GM12873 (cell line): ENCODE results near the gene TCHHL1.
A peak's percentile ranks its signal among the peaks of the same experiment; 100 is the strongest.

Source experiments
- TF ChIP-seq, protein P1 (sequence below): IDR thresholded peaks from 2 replicates; pipeline ENCODE4 v1.5.1; 2012; ENCODE audit warnings: low read depth, mild to moderate bottlenecking, moderate library complexity, low read length, control low read depth; ENCODE audit not compliant: insufficient read depth; ENCODE audit errors: missing control alignments

TCHHL1 gene

DNA sequence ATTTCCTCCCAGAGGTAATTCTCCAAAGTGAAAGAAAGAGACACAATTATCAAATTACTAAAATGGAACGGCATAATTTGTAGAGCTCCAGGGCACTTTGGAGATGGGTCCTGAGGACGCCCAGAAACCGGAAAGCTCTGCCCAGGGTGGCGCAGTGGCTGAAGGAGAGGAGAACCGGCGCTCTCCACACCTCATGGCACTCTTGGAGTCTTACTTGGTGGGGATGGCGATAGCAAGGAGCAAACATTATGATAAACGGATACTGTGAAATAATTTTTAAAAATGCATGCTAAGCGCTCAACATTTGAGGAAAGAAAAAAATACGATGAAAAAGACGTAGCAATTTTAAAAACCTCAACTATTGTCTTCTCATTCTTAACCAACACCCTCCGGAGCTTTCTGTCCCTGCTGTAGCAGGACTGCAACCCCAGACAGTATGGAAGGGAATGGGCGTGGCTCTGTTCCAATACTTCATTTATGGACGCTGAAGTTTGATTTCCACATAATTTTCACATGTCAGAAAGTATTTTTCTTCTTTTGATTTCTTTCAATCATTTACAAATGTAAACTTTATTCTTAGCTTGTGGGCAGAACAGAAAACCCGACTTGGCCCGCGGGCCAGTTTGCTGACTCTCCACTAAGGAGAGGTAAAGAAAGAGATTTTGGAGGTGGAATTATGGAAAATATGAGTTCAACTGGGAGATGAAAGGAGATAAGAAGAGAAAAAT, 53.2 kb downstream of the TCHHL1 start:
- TF ChIP-seq, protein P1, sequence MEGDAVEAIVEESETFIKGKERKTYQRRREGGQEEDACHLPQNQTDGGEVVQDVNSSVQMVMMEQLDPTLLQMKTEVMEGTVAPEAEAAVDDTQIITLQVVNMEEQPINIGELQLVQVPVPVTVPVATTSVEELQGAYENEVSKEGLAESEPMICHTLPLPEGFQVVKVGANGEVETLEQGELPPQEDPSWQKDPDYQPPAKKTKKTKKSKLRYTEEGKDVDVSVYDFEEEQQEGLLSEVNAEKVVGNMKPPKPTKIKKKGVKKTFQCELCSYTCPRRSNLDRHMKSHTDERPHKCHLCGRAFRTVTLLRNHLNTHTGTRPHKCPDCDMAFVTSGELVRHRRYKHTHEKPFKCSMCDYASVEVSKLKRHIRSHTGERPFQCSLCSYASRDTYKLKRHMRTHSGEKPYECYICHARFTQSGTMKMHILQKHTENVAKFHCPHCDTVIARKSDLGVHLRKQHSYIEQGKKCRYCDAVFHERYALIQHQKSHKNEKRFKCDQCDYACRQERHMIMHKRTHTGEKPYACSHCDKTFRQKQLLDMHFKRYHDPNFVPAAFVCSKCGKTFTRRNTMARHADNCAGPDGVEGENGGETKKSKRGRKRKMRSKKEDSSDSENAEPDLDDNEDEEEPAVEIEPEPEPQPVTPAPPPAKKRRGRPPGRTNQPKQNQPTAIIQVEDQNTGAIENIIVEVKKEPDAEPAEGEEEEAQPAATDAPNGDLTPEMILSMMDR = no peak

DNA sequence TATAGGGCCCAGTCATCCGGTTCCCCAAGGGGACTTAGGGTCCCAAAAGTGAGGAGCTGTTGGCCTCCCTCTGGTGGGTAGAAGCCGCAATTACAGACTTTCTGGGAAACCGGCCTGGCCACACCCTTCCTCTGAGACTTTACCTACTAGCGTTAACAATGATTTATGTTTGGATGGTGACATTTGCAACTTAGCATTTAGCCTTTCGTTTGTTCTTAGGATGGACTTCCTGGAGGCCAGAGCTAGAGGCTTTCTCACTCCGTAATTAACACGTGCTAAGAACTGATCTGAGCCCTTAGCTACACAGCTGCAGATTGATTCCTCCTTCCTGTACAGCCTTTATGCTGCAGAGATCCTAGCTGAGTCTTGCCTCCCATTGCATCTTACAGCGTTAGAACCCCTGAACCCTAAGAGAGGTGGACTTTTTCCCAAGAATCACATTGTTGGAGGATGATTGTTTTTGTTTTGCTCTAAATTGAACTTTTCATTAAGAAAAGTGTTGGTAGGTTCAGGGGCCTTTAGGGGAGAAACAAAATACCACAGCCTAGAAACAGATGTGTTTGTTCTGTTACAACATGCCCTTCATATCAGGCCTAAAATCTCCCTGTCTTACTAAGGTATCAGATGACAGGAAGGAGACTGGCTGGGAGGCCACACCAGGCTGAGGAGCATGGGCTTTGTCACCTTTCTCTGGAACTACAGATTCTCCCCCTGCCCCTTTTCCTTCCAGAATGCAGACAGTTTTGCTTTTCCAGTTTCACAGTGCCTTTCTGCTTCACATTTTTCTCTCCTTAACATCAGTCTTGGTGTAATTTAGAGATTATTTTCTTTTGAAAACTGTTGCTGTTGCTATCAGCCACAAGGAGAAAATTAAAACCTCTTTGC, 54.0 kb downstream of the TCHHL1 start:
- TF ChIP-seq, protein P1 = peak; percentile 81

DNA sequence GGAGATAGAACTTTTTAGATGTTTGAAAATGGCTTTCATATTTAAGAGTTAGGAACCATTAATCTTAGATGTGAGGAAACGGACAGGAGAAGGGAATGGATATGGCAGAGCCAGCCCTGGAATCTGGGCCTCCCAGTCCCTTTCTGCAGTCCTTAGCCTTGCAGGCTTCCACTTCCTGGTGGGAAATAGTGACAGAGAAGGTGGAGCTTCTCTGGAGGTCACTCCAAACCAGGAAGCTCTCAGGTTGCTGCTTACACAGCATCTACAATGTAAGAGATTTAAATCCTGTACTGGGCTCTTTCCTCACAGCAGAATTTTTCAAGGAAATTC, 54.6 kb downstream of the TCHHL1 start:
- TF ChIP-seq, protein P1 = no peak
